Endodermal cell (in vitro differentiated cells): ENCODE measurements around the gene DHRS11. TPM values are rescaled to one million over a fixed set of nuclear protein-coding genes. Genes with fewer than 3 reads are reported as not detected.

Source experiments
- DNase-seq: peaks from one replicate; pipeline ENCODE4 v3.0.0-alpha.2; 2017
- H3K27ac ChIP-seq: 2 replicates; pipeline ENCODE4 v1.5.1; 2013; ENCODE audit warnings: mild to moderate bottlenecking, low read depth, low read length, moderate library complexity
- H3K27me3 ChIP-seq: 2 replicates; pipeline ENCODE4 v1.6.1; 2013; ENCODE audit warnings: mild to moderate bottlenecking, low read length, moderate library complexity; ENCODE audit not compliant: insufficient read depth, control insufficient read depth, poor library complexity, severe bottlenecking
- H3K36me3 ChIP-seq: 2 replicates; pipeline ENCODE4 v1.7.0; 2013; ENCODE audit warnings: mild to moderate bottlenecking, low read length, moderate library complexity; ENCODE audit not compliant: control insufficient read depth, insufficient read depth
- H3K4me1 ChIP-seq: one replicate; pipeline ENCODE4 v1.7.0; 2013; ENCODE audit warnings: low read length; ENCODE audit not compliant: control insufficient read depth, insufficient read depth
- H3K4me3 ChIP-seq: 2 replicates; pipeline ENCODE4 v1.5.1; 2013; ENCODE audit warnings: mild to moderate bottlenecking, low read length, moderate library complexity
- H3K9ac ChIP-seq: 2 replicates; pipeline ENCODE4 v1.6.1; 2013; ENCODE audit warnings: mild to moderate bottlenecking, low read length, moderate library complexity; ENCODE audit not compliant: poor library complexity, severe bottlenecking; ENCODE audit errors: extremely low read depth
- H3K9me3 ChIP-seq: 2 replicates; pipeline ENCODE4 v1.6.1; 2013; ENCODE audit warnings: mild to moderate bottlenecking, low read length, moderate library complexity; ENCODE audit not compliant: control insufficient read depth
- H3K27ac Mint-ChIP-seq: 2 replicates; pipeline ENCODE4 v1.8.0; 2020; ENCODE audit warnings: mixed read lengths
- H3K27me3 Mint-ChIP-seq: 2 replicates; pipeline ENCODE4 v1.8.0; 2021; ENCODE audit warnings: mild to moderate bottlenecking, mixed read lengths; ENCODE audit not compliant: insufficient read depth
- H3K36me3 Mint-ChIP-seq: 2 replicates; pipeline ENCODE4 v1.8.0; 2020; ENCODE audit warnings: low read depth, mixed read lengths
- H3K4me1 Mint-ChIP-seq: 2 replicates; pipeline ENCODE4 v1.8.0; 2020; ENCODE audit warnings: mixed read lengths
- H3K4me3 Mint-ChIP-seq: 2 replicates; pipeline ENCODE4 v1.8.0; 2020; ENCODE audit warnings: mild to moderate bottlenecking, moderate library complexity, mixed read lengths
- H3K9me3 Mint-ChIP-seq: 2 replicates; pipeline ENCODE4 v1.8.0; 2020; ENCODE audit warnings: mild to moderate bottlenecking, mixed read lengths
- CTCF ChIP-seq: fragments of 200-600 bp; sonication (generic); conservative IDR thresholded peaks from 2 replicates; pipeline ENCODE4 v1.5.0; 2021; ENCODE audit warnings: antibody characterized with exemption, mild to moderate bottlenecking
- WGBS, 2 experiments: methylation state at CpG; one replicate each; pipeline versions ENCODE4 v1.1.5 to v1.1.7; 2013; ENCODE audit warnings: missing lambda C conversion rate in 2 of 2, mixed read lengths in 1 of 2; ENCODE audit not compliant: insufficient coverage in 1 of 2, insufficient read length in 1 of 2; 5-methylcytosine and 5-hydroxymethylcytosine counted together
- total RNA-seq, 2 donors: library from RNA; stranded (reverse); fragmentation: NEBNext Ultra II Directional in 1 of 2; extraction: Animal tissue kit (Norgen Biotek cat#: 25700) in 1 of 2; gene quantifications; 2 replicates in 1 of 2; 3 replicates in 1 of 2; pipeline ENCODE4 v1.2.1, GENCODE V29; 2021

DHRS11 gene
- total RNA-seq, 2 donors from 2014 or later: 25.5 to 28.5 TPM

GRCh38 chr17:36599546-36600250 is 8.0 kb downstream of the DHRS11 start:
- Mint-ChIP-seq H3K36me3 (peaks cover 25% of the 10 kb centered on the region), H3K27me3 (no peaks in the 10 kb centered on the region), H3K27ac (no peak overlapping the region), H3K9me3 (no peaks in the 10 kb centered on the region), H3K4me1 (peaks cover 21% of the 10 kb centered on the region), H3K4me3 (no peak overlapping the region)
- peak; percentile 42 for DNase-seq
- TF ChIP-seq CTCF: no peak
- WGBS, 2 experiments: 91 to 95% methylated on average over 7 to 11 of the region's 11 CpGs
- Histone ChIP-seq H3K27me3 (no peaks in the 10 kb centered on the region), H3K9ac (no peak overlapping the region), H3K36me3 (peaks cover 40% of the 10 kb centered on the region), H3K9me3 (no peaks in the 10 kb centered on the region), H3K4me1 (peaks cover 6% of the 10 kb centered on the region), H3K27ac (no peak overlapping the region), H3K4me3 (no peak overlapping the region)

GRCh38 chr17:36600465-36600864 is 8.8 kb downstream of the DHRS11 start:
- peak; percentile 56 for DNase-seq
- Histone ChIP-seq H3K9me3 (no peaks in the 10 kb centered on the region), H3K27me3 (no peaks in the 10 kb centered on the region), H3K27ac (no peak overlapping the region), H3K4me1 (peaks cover 6% of the 10 kb centered on the region), H3K36me3 (peaks cover 36% of the 10 kb centered on the region), H3K9ac (peak overlapping the region; percentile 78), H3K4me3 (peak overlapping the region; percentile 93)
- peak overlapping the region; percentile 92 for H3K27ac Mint-ChIP-seq
- peaks cover 23% of the 10 kb centered on the region for H3K36me3 Mint-ChIP-seq
- H3K27me3 Mint-ChIP-seq: no peaks in the 10 kb centered on the region
- H3K9me3 Mint-ChIP-seq: no peaks in the 10 kb centered on the region
- peaks cover 21% of the 10 kb centered on the region for H3K4me1 Mint-ChIP-seq
- no peak for TF ChIP-seq CTCF
- WGBS, 2 experiments: 76 to 100% methylated on average over 1 to 3 of the region's 3 CpGs
- H3K4me3 Mint-ChIP-seq: peak overlapping the region; percentile 80

GRCh38 chr17:36600936-36601302 is 9.2 kb downstream of the DHRS11 start:
- peaks cover 21% of the 10 kb centered on the region for H3K4me1 Mint-ChIP-seq
- 15 to 28% methylated on average over 6 to 10 of the region's 10 CpGs for WGBS, 2 experiments
- DNase-seq: no peak

More at GRCh38 chr17:36600936-36601302, 9.2 kb downstream of the DHRS11 start:
- peaks cover 6% of the 10 kb centered on the region for H3K4me1 ChIP-seq
- Mint-ChIP-seq H3K36me3 (peaks cover 23% of the 10 kb centered on the region), H3K9me3 (no peaks in the 10 kb centered on the region), H3K27ac (peak overlapping the region; percentile 92), H3K4me3 (peak overlapping the region; percentile 80), H3K27me3 (no peaks in the 10 kb centered on the region)
- peak overlapping the region; percentile 93 for H3K4me3 ChIP-seq
- peak overlapping the region; percentile 78 for H3K9ac ChIP-seq
- peak; percentile 19 for TF ChIP-seq CTCF
- H3K36me3 ChIP-seq: peaks cover 31% of the 10 kb centered on the region
- no peaks in the 10 kb centered on the region for H3K27me3 ChIP-seq
- H3K27ac ChIP-seq: no peak overlapping the region
- H3K9me3 ChIP-seq: no peaks in the 10 kb centered on the region
